Smooth muscle cell (in vitro differentiated cells): ENCODE measurements around the gene GNG7. TPM values are rescaled to one million over a fixed set of nuclear protein-coding genes. Genes with fewer than 3 reads are reported as not detected.

Experiments
- DNase-seq: peaks from one replicate; lab custom pipeline; 2025; ENCODE audit not compliant: unreplicated experiment; lab: John Stamatoyannopoulos, UW
- H2AFZ ChIP-seq: fragments of 200-600 bp; sonication (generic); 2 replicates; pipeline ENCODE4 v1.6.0; 2016; ENCODE audit warnings: antibody characterized with exemption, low read depth, mild to moderate bottlenecking
- H3F3A ChIP-seq: fragments of 200-600 bp; sonication (generic); 2 replicates; pipeline ENCODE4 v1.6.0; 2017; ENCODE audit warnings: antibody characterized with exemption, low read depth
- H3K27ac ChIP-seq: fragments of 200-600 bp; sonication (generic); 2 replicates; pipeline ENCODE4 v1.5.1; 2016; ENCODE audit warnings: low read depth, mild to moderate bottlenecking
- H3K27me3 ChIP-seq: fragments of 200-600 bp; sonication (generic); 2 replicates; pipeline ENCODE4 v1.6.1; 2016; ENCODE audit warnings: low read depth, mild to moderate bottlenecking
- H3K36me3 ChIP-seq: fragments of 200-600 bp; sonication (generic); 2 replicates; pipeline ENCODE4 v1.5.1; 2016; ENCODE audit warnings: low read depth
- H3K4me1 ChIP-seq: fragments of 200-600 bp; sonication (generic); 2 replicates; pipeline ENCODE4 v1.5.1; 2016; ENCODE audit warnings: low read depth
- H3K4me2 ChIP-seq: fragments of 200-600 bp; sonication (generic); 2 replicates; pipeline ENCODE4 v1.6.0; 2016; ENCODE audit warnings: mild to moderate bottlenecking
- H3K4me3 ChIP-seq: fragments of 200-600 bp; sonication (generic); 2 replicates; pipeline ENCODE4 v1.5.1; 2016; ENCODE audit warnings: mild to moderate bottlenecking
- H3K79me2 ChIP-seq: fragments of 200-600 bp; sonication (generic); 2 replicates; pipeline ENCODE4 v1.6.0; 2016; ENCODE audit warnings: low read depth, mild to moderate bottlenecking
- H3K9ac ChIP-seq: fragments of 200-600 bp; sonication (generic); 2 replicates; pipeline ENCODE4 v1.6.0; 2016; ENCODE audit warnings: low read depth
- H3K9me3 ChIP-seq: fragments of 200-600 bp; sonication (generic); replicated peaks from 2 replicates; pipeline ENCODE4 v1.5.1; 2016; ENCODE audit warnings: low read depth
- H4K20me1 ChIP-seq: fragments of 200-600 bp; sonication (generic); 2 replicates; pipeline ENCODE4 v1.6.0; 2016; ENCODE audit warnings: low read depth
- WGBS: methylation state at CpG from one replicate; pipeline ENCODE4 v1.1.7; 2016; ENCODE audit warnings: low lambda C conversion rate; 5-methylcytosine and 5-hydroxymethylcytosine counted together
- polyA plus RNA-seq: library from polyadenylated mRNA; unstranded; fragments of >200 nt; fragmentation: Nextera tagmentation; extraction: Ambion mirVana; gene quantifications from 2 replicates; pipeline ENCODE4 v1.2.1, GENCODE V29; 2016
- total RNA-seq: library from RNA; depleted of rRNA; stranded (reverse); fragments of >200 nt; gene quantifications from 2 replicates; pipeline ENCODE4 v1.2.3, GENCODE V29; 2014
- TF ChIP-seq, protein P1 (sequence below): fragments of 200-600 bp; sonication (generic); IDR thresholded peaks from 2 replicates; pipeline ENCODE4 v1.5.1; 2017; ENCODE audit warnings: borderline replicate concordance, mild to moderate bottlenecking, antibody characterized with exemption; ENCODE audit not compliant: insufficient read depth, poor library complexity, severe bottlenecking

GNG7 gene
- total and polyA plus RNA-seq, 2 experiments from 2014 or later, result 1.7 to 2.6 TPM

- Histone ChIP-seq H3K9me3 (no peaks in the 10 kb centered on the region), H3K4me3 (no peak overlapping the region), H3K4me2 (no peak overlapping the region), H3K79me2 (no peaks in the 10 kb centered on the region), H3K4me1 (no peaks in the 10 kb centered on the region), H3K27me3 (no peaks in the 10 kb centered on the region), H3F3A (no peaks in the 10 kb centered on the region), H2AFZ (no peak overlapping the region), H3K27ac (no peak overlapping the region), H3K9ac (no peak overlapping the region), H3K36me3 (peaks cover 4% of the 10 kb centered on the region), H4K20me1 (no peaks in the 10 kb centered on the region)
- TF ChIP-seq, protein P1, sequence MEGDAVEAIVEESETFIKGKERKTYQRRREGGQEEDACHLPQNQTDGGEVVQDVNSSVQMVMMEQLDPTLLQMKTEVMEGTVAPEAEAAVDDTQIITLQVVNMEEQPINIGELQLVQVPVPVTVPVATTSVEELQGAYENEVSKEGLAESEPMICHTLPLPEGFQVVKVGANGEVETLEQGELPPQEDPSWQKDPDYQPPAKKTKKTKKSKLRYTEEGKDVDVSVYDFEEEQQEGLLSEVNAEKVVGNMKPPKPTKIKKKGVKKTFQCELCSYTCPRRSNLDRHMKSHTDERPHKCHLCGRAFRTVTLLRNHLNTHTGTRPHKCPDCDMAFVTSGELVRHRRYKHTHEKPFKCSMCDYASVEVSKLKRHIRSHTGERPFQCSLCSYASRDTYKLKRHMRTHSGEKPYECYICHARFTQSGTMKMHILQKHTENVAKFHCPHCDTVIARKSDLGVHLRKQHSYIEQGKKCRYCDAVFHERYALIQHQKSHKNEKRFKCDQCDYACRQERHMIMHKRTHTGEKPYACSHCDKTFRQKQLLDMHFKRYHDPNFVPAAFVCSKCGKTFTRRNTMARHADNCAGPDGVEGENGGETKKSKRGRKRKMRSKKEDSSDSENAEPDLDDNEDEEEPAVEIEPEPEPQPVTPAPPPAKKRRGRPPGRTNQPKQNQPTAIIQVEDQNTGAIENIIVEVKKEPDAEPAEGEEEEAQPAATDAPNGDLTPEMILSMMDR, result no peak
- no peak for DNase-seq
- WGBS, result 97% methylated on average over 26 of the region's 33 CpGs
Measured at GRCh38 chr19:2732157-2732725, 29.7 kb upstream of the GNG7 start.

- Histone ChIP-seq H3K4me3 (no peak overlapping the region), H3K27me3 (no peaks in the 10 kb centered on the region), H3K79me2 (no peaks in the 10 kb centered on the region), H3K36me3 (no peaks in the 10 kb centered on the region), H3K27ac (no peak overlapping the region), H3K4me2 (no peak overlapping the region), H3F3A (no peaks in the 10 kb centered on the region), H3K9ac (no peak overlapping the region), H2AFZ (no peak overlapping the region), H3K4me1 (no peaks in the 10 kb centered on the region), H3K9me3 (no peaks in the 10 kb centered on the region), H4K20me1 (no peaks in the 10 kb centered on the region)
- WGBS, result 91% methylated on average over 32 of the region's 41 CpGs
- DNase-seq, result no peak
- TF ChIP-seq, protein P1, result no peak
Measured at GRCh38 chr19:2731181-2731995, 28.9 kb upstream of the GNG7 start.

DNA sequence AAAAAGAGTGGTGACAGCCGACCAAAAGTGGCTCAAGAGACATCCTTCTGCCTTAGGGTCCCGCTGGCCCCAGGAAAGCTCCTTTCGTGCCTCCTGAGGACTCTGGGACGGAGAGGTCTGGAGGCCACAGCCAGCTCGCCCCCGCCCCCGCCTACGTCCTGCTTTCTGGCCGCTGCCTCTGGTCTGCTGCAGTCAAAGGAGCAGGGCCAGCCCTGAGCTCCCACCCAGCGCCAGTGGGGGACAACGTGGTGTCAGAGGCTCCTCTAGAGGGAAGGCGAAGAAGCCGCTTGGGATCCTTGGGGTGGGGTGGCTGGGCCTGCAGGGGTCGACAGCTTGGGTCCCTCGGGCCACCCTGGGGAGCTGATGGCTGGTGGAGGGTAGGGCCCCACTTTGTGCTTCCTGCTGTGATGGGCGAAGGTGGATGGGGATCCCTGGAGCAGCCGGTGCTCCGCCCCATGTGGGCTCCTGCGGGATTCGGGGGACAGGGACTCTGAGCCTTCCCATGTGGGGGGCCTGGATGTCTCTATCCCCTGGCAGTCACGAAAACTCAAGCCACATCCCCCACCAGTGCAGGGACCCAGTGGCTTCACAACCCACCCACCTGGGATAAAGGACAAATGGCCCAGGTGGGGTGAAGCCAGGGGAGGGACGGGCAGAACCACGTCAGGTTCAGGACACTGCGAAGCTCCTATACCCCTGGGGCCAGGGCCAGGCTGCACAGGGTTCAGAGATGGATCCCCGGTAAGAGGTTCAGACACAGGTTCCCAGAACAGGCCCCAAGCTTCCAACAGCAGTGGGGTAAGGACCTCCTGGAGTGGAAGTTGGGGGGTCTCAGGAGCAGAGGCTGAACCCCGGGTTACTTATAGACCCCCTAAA, 27.7 kb upstream of the GNG7 start:
- no peaks in the 10 kb centered on the region for H3K4me1 ChIP-seq
- WGBS, result 94% methylated on average over 26 of the region's 26 CpGs
- DNase-seq, result no peak

More for the DNA sequence above, 27.7 kb upstream of the GNG7 start:
- Histone ChIP-seq H3K27ac (no peak overlapping the region), H3F3A (no peaks in the 10 kb centered on the region), H3K4me3 (no peak overlapping the region), H3K9ac (no peak overlapping the region), H3K4me2 (no peak overlapping the region), H4K20me1 (no peaks in the 10 kb centered on the region), H3K36me3 (no peaks in the 10 kb centered on the region), H2AFZ (no peak overlapping the region), H3K9me3 (no peaks in the 10 kb centered on the region), H3K27me3 (no peaks in the 10 kb centered on the region), H3K79me2 (no peaks in the 10 kb centered on the region)
- TF ChIP-seq, protein P1, result no peak
